Fibroblast of lung (primary cell): ENCODE data around the gene GAPDHS. TPM values are rescaled to one million over a fixed set of nuclear protein-coding genes. Genes with fewer than 3 reads are reported as not detected.

Experiments
- DNase-seq, 2 donors: peaks; one replicate each; pipeline versions ENCODE4 v3.0.0 to v3.0.0-alpha.2; 2010; ENCODE audit warnings: low read depth in 2 of 2
- H2AFZ ChIP-seq: 2 replicates; pipeline ENCODE4 v1.5.1; 2012; ENCODE audit warnings: low read length, control low read depth, inconsistent platforms
- H3K27ac ChIP-seq: 2 replicates; pipeline ENCODE4 v1.5.1; 2011; ENCODE audit warnings: low read length, control low read depth; ENCODE audit not compliant: insufficient read depth
- H3K27me3 ChIP-seq: 2 replicates; pipeline ENCODE4 v1.5.1; 2011; ENCODE audit warnings: mild to moderate bottlenecking, low read length; ENCODE audit not compliant: control insufficient read depth, insufficient read depth
- H3K36me3 ChIP-seq: 2 replicates; pipeline ENCODE4 v1.5.1; 2011; ENCODE audit warnings: low read length; ENCODE audit not compliant: control insufficient read depth, insufficient read depth
- H3K4me1 ChIP-seq: 2 replicates; pipeline ENCODE4 v1.5.1; 2011; ENCODE audit warnings: low read length; ENCODE audit not compliant: control insufficient read depth, insufficient read depth; ENCODE audit errors: extremely low read depth
- H3K4me2 ChIP-seq: 2 replicates; pipeline ENCODE4 v1.5.1; 2011; ENCODE audit warnings: low read length, control low read depth; ENCODE audit not compliant: insufficient read depth; ENCODE audit errors: extremely low read depth
- H3K4me3 ChIP-seq, 4 experiments: fragments of 200-600 bp in 1 of 4; sonication (generic) in 1 of 4; replicated peaks in 1 of 4; 2 replicates each; pipeline ENCODE4 v1.5.1; 2011 to 2016; ENCODE audit warnings: low read length in 4 of 4, low read depth in 3 of 4, mild to moderate bottlenecking in 3 of 4, control low read depth in 2 of 4, inconsistent platforms in 1 of 4, mixed read lengths in 1 of 4; ENCODE audit not compliant: insufficient read depth in 1 of 4; ENCODE audit errors: control extremely low read depth in 1 of 4
- H3K79me2 ChIP-seq: 2 replicates; pipeline ENCODE4 v1.5.1; 2012; ENCODE audit warnings: mild to moderate bottlenecking, low read length, inconsistent platforms; ENCODE audit not compliant: control insufficient read depth, insufficient read depth
- H3K9ac ChIP-seq: 2 replicates; pipeline ENCODE4 v1.5.1; 2011; ENCODE audit warnings: mild to moderate bottlenecking, low read length, control low read depth; ENCODE audit not compliant: insufficient read depth
- H3K9me3 ChIP-seq: 2 replicates; pipeline ENCODE4 v1.5.1; 2012; ENCODE audit warnings: low read depth, low read length; ENCODE audit not compliant: control insufficient read depth, insufficient read depth
- H4K20me1 ChIP-seq: 2 replicates; pipeline ENCODE4 v1.5.1; 2011; ENCODE audit warnings: low read length; ENCODE audit not compliant: control insufficient read depth, insufficient read depth; ENCODE audit errors: extremely low read depth
- CTCF ChIP-seq, 2 donors: IDR thresholded peaks in 1 of 2; conservative IDR thresholded peaks in 1 of 2; 1 replicate in 1 of 2; 2 replicates in 1 of 2; pipeline ENCODE4 v1.5.1; 2011 to 2012; ENCODE audit warnings: low read length in 2 of 2, control low read depth in 1 of 2, inconsistent platforms in 1 of 2, low read depth in 1 of 2, mild to moderate bottlenecking in 1 of 2
- EZH2 ChIP-seq: IDR thresholded peaks from 2 replicates; pipeline ENCODE4 v1.5.1; 2012; ENCODE audit warnings: low read length, control low read depth, mild to moderate bottlenecking; ENCODE audit errors: missing control alignments
- polyA plus RNA-seq, 2 donors: library from polyadenylated mRNA; depleted of rRNA in 1 of 2; stranded (reverse) in 1 of 2; unstranded in 1 of 2; fragments of >200 nt; gene quantifications; 2 replicates each; pipeline ENCODE4 v1.2.1, GENCODE V29; 2011 to 2012; ENCODE audit warnings: missing spikeins in 1 of 2
- total RNA-seq: library from RNA; depleted of rRNA; stranded (reverse); fragments of >200 nt; gene quantifications from 2 replicates; pipeline ENCODE4 v1.2.1, GENCODE V29; 2014

GAPDHS gene
- total and polyA plus RNA-seq, 2 donors (not counting 1 experiment from before 2014, with no cell fraction given) = not detected

DNA sequence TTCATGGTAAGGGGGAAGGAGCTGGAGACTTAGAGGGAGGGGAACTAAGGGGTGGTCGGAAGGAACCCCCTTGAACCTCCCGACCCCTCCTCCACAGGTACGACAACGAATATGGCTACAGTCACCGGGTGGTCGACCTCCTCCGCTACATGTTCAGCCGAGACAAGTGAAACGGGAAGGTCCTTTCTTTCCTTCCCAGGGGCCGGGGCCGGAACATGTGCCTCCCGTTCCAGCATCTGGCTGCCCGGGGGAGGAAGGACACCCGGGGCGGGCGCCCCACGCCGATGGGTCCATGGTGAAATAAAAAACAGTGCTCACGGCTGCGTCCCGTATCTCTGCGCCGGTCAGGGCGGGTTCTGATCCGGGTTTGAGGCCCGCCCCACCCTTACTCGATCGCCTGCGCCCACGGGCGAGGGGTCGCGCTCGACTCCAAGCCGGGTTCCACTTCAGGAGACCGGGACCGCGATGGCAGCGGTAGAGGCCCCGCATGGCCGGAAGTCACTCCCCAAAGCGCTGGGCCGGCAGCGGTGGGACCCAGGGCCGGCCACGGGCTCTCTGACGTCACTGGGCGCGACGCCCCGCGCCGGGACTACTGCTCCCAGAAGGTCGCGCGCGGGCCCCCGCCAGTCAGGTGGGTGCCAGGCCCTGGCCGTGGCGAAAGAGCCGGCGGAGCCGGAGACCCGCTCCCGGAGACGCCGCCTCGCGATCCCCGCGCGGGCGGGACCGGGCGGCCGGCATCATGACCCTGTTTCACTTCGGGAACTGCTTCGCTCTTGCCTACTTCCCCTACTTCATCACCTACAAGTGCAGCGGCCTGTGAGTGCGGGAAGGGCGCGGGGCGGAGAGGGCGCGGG is 12.0 kb downstream of the GAPDHS start, which contains the start of gene TMEM147:
Gene TMEM147, plus strand, starts transcription at position 626 of the 854 bp plus-strand sequence. Its CDS starts 114 bp downstream, at position 740.
- H3K9me3 ChIP-seq = no peaks in the 10 kb centered on the region
- H4K20me1 ChIP-seq = no peaks in the 10 kb centered on the region
- no peak for TF ChIP-seq CTCF (conservative IDR thresholded peaks at IDR 0.05 in 1 of 2, IDR thresholded peaks at IDR 0.05 in 1 of 2; ENCODE audit: low read depth in 1 of 2, low read length in 2 of 2)
- TF ChIP-seq EZH2 = no peak
- H2AFZ ChIP-seq = peak within 1 kb of the TSS; percentile 77
- H3K9ac ChIP-seq = peak within 1 kb of the TSS; percentile 97
- H3K4me1 ChIP-seq = peaks cover 5% of the 10 kb centered on the region
- peak within 1 kb of the TSS; percentile 83 for H3K4me2 ChIP-seq
- DNase-seq = peak; percentile 84 to 87
- peaks cover 1% of the 10 kb centered on the region for H3K36me3 ChIP-seq
- peak within 1 kb of the TSS; percentile 86 for H3K27ac ChIP-seq
- H3K27me3 ChIP-seq = no peaks in the 10 kb centered on the region
- peaks cover 18% of the 10 kb centered on the region for H3K79me2 ChIP-seq
- H3K4me3 ChIP-seq = peak within 1 kb of the TSS; percentile 71 to 91 (median 74)

- TF ChIP-seq CTCF (conservative IDR thresholded peaks at IDR 0.05 in 1 of 2, IDR thresholded peaks at IDR 0.05 in 1 of 2; ENCODE audit: low read depth in 1 of 2, low read length in 2 of 2) (no peak), EZH2 (no peak)
- H3K4me3 ChIP-seq = peak overlapping the region; percentile 67 to 91 (median 72)
- peaks cover 5% of the 10 kb centered on the region for H3K4me1 ChIP-seq
- H3K4me2 ChIP-seq = peak overlapping the region; percentile 61
- H3K36me3 ChIP-seq = peaks cover 1% of the 10 kb centered on the region
- no peaks in the 10 kb centered on the region for H3K27me3 ChIP-seq
- peak overlapping the region; percentile 86 for H3K27ac ChIP-seq
- peaks cover 18% of the 10 kb centered on the region for H3K79me2 ChIP-seq
- peak overlapping the region; percentile 97 for H3K9ac ChIP-seq
- H3K9me3 ChIP-seq = no peaks in the 10 kb centered on the region
- peak overlapping the region; percentile 77 for H2AFZ ChIP-seq
- H4K20me1 ChIP-seq = no peaks in the 10 kb centered on the region
- peak; percentile 3 to 18 for DNase-seq
These were observed 12.7 kb downstream of the GAPDHS start for GRCh38 chr19:35545855-35546381.

GRCh38 chr19:35546532-35546931 is 13.3 kb downstream of the GAPDHS start:
- Histone ChIP-seq H4K20me1 (no peaks in the 10 kb centered on the region), H3K4me3 (peak overlapping the region; percentile 67 to 91 (median 72)), H3K36me3 (peaks cover 1% of the 10 kb centered on the region), H3K27ac (peak overlapping the region; percentile 86), H3K4me2 (peak overlapping the region; percentile 61), H2AFZ (no peak overlapping the region), H3K79me2 (peaks cover 18% of the 10 kb centered on the region), H3K4me1 (peaks cover 5% of the 10 kb centered on the region), H3K27me3 (no peaks in the 10 kb centered on the region), H3K9ac (no peak overlapping the region), H3K9me3 (no peaks in the 10 kb centered on the region)
- no peak for TF ChIP-seq EZH2
- no peak for TF ChIP-seq CTCF (conservative IDR thresholded peaks at IDR 0.05 in 1 of 2, IDR thresholded peaks at IDR 0.05 in 1 of 2; ENCODE audit: low read depth in 1 of 2, low read length in 2 of 2)
- no peak for DNase-seq
